GM10266 (cell line): ENCODE measurements around the gene DNAH10.

Experiments used
- DNase-seq: peaks from one replicate; pipeline ENCODE4 v3.0.0; 2012; ENCODE audit errors: extremely low spot score
- CTCF ChIP-seq: IDR thresholded peaks from 2 replicates; pipeline ENCODE4 v1.5.1; 2012; ENCODE audit warnings: mild to moderate bottlenecking, low read depth; ENCODE audit not compliant: control insufficient read depth, insufficient read depth; ENCODE audit errors: missing control alignments

Gene DNAH10

DNA sequence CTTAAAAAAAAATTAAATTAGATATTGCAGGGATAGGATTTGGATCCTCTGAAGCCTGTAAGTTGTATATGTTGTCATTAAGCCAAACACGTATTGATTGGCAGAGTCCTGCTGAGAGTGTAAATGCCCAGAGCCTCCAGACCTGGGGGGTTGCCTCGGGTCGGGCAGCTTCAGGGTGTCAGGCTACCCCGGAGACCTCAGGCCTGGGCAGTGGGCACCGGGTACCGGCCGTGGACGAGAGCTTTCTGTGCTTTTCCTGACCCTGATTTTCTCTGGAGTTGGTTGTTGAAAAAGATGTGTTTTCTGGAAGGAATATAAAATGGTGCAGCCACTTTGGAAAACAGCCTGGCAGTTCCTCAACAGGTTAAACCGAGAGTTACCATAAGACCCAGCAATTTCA, 96.1 kb downstream of the DNAH10 start:
- no peak for DNase-seq
- TF ChIP-seq CTCF, result no peak

DNA sequence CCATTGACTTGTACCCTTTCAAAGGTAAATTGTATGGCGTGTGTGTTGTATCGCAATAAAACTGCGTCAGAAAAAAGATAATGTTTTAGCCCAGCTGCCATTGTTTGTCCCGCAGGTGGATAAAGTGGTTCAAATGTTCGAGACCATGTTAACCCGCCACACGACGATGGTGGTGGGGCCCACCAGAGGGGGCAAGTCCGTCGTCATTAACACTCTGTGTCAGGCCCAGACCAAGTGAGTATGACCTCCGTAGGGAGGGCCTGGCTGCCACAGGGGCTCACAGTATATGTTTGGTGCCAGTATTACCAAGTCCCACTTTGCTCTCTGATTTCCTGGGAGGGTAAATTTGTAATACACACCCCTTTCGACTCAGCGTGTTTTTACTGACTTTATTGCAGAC, 96.9 kb downstream of the DNAH10 start:
- TF ChIP-seq CTCF, result no peak
- DNase-seq, result no peak

GRCh38 chr12:123860377-123860776, 98.3 kb downstream of the DNAH10 start:
- DNase-seq, result no peak
- no peak for TF ChIP-seq CTCF

DNA sequence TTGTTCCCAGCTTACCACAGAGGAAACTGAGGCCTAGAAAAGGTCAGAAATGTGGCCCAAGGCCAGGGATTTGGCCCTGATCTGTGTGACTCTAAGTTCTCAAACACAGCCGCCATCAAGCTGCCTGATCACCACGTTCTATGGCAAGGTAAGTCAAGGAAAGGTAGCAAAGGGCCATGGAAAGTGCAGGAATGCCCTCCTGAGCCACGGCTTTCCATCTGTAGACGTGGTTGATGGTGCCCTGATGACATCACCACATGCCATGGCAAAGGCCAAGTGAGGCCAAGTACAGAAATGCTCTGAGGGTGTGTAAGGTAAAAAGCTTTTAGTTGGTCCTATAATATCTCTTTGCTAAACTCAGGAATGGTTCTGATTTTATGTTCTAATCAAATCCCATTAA, 99.3 kb downstream of the DNAH10 start:
- no peak for DNase-seq
- no peak for TF ChIP-seq CTCF

- DNase-seq, result no peak
- TF ChIP-seq CTCF, result no peak
These were observed 105.0 kb downstream of the DNAH10 start for GRCh38 chr12:123867141-123867540.

- DNase-seq, result no peak
- no peak for TF ChIP-seq CTCF
These were observed 106.7 kb downstream of the DNAH10 start for GRCh38 chr12:123868791-123869190.

- DNase-seq, result no peak
- TF ChIP-seq CTCF, result no peak
These were observed 111.7 kb downstream of the DNAH10 start for GRCh38 chr12:123873793-123874192.

GRCh38 chr12:123877968-123878367, 115.9 kb downstream of the DNAH10 start:
- TF ChIP-seq CTCF, result no peak

More at GRCh38 chr12:123877968-123878367, 115.9 kb downstream of the DNAH10 start:
- no peak for DNase-seq
